ENCODE data around the gene MED13L. TPM values are rescaled to one million over a fixed set of nuclear protein-coding genes. Genes with fewer than 3 reads are reported as not detected.
"Not testable (repeated sequence)": the region's sequence is repeated elsewhere in the genome, so short reads cannot be mapped to it uniquely, and the experiment has no call there.

The MED13L gene
- total RNA-seq, 4 donors from 2014 or later, result 173 to 222 (median 192) TPM

DNA sequence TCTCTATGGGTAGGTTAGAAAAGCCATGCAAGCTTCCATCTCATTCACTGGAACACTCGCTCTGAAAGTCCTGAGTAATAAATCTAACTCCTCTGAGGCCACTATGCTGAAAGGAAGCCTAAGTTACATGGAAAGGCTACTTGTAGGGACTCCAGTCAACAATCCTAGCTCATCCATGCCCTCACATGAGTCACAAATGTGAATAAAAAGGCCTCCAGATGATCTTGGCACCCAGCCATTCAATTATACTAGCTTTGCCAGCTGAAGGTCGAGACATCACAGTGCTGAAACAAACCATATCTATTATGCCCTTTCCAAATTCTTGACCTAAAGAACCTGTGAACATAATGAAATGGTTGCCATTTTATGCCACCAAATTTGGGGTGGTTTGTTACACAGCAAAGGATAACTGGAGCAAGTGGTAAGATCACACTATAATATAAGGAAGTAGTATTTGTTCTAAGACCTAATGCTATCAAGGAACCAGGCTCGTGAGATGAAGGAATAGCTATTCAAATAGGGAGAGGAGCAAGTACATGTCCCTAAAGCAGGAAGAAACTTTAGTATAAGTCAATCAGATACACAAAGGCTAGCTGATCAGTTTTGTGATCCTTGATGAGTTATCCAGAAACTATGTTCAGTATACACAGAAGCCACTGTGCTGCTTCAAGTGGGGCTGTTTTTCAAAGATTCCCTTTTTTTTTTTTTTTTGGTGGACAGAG is 142.1 kb downstream of the MED13L start:
- no peak for ATAC-seq
- peaks cover 20 to 99% (median 41%) of the 10 kb centered on the region in 3 donors for H3K4me1 ChIP-seq
- H3K27ac ChIP-seq, result peak overlapping the region in 2 of 4 donors; percentile 0 to 28
- H3K9me3 ChIP-seq, result no peaks in the 10 kb centered on the region
- H3K27me3 ChIP-seq, result no peaks in the 10 kb centered on the region
- WGBS, 2 donors (ENCODE audit: low coverage in 1 of 2), result 54 to 59% methylated on average over 3 of the region's 3 CpGs
- TF ChIP-seq POLR2A (IDR thresholded peaks at IDR 0.05) (no peak), EP300 (IDR thresholded peaks at IDR 0.05) (no peak), POLR2AphosphoS5 (IDR thresholded peaks at IDR 0.05) (no peak)
- TF ChIP-seq, protein P1, sequence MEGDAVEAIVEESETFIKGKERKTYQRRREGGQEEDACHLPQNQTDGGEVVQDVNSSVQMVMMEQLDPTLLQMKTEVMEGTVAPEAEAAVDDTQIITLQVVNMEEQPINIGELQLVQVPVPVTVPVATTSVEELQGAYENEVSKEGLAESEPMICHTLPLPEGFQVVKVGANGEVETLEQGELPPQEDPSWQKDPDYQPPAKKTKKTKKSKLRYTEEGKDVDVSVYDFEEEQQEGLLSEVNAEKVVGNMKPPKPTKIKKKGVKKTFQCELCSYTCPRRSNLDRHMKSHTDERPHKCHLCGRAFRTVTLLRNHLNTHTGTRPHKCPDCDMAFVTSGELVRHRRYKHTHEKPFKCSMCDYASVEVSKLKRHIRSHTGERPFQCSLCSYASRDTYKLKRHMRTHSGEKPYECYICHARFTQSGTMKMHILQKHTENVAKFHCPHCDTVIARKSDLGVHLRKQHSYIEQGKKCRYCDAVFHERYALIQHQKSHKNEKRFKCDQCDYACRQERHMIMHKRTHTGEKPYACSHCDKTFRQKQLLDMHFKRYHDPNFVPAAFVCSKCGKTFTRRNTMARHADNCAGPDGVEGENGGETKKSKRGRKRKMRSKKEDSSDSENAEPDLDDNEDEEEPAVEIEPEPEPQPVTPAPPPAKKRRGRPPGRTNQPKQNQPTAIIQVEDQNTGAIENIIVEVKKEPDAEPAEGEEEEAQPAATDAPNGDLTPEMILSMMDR (IDR thresholded peaks at IDR 0.05), result no peak
- H3K36me3 ChIP-seq, result no peaks in the 10 kb centered on the region
- H3K4me3 ChIP-seq, result no peak overlapping the region

DNA sequence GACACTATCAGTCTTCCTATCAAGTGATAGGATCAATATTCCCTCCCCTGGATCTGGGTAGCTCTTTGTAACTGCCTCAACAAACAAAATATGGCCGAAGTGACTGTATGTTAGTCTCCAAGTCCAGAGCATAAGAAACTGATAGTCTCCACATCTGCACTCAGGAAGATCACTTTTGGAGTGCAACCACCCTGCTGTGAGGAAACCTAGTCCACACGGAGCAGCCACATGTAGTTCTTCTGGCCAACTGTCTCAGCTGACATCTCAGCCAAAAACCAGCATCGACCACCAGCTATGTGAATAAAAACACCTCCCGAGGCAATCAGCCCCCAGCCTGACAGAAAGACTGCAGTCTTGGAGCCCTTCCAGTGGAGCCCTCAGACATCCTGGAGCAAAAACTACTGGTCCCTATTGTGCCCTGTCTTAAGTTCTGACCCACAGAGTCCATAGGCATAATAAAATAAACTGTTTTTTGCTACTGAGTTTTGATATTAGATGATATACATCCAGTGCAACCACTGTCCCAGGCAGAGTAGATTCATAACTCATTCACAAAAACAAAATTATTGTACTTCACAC is 143.8 kb downstream of the MED13L start:
- TF ChIP-seq POLR2A (IDR thresholded peaks at IDR 0.05) (no peak), POLR2AphosphoS5 (IDR thresholded peaks at IDR 0.05) (no peak), EP300 (IDR thresholded peaks at IDR 0.05) (no peak)
- TF ChIP-seq, protein P1 (IDR thresholded peaks at IDR 0.05), result no peak
- H3K27ac ChIP-seq, result peak overlapping the region in 1 of 4 donors; percentile 8
- ATAC-seq, result no peak
- no peaks in the 10 kb centered on the region for H3K27me3 ChIP-seq
- H3K9me3 ChIP-seq, result no peaks in the 10 kb centered on the region
- peaks cover 29 to 99% (median 38%) of the 10 kb centered on the region in 3 donors for H3K4me1 ChIP-seq
- no peaks in the 10 kb centered on the region for H3K36me3 ChIP-seq
- 67% methylated on average over 1 of the region's 4 CpGs; no CpG with 5 or more reads in 1 of the 2 donors for WGBS, 2 donors (ENCODE audit: low coverage in 1 of 2)
- H3K4me3 ChIP-seq, result no peak overlapping the region

DNA sequence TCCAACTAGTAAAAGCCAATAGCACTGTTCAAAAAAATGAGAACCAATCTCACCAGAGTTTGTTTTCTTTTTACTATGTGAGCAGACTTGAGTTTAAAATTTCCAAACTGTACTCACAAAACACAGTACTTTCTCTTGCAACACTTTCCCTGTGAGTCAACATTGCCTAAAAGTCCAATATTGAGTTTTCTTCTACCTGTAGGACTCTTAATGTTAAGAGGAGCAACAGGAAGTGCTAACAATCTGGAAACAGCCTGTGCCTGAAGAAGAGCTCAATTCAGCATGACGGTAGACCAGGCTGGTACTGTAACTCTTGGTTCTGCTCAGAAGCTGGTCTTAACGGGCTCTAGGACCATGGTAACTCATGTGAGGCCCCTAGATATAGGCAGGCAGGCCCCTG is 144.3 kb downstream of the MED13L start:
- Histone ChIP-seq H3K36me3 (no peaks in the 10 kb centered on the region), H3K27me3 (no peaks in the 10 kb centered on the region), H3K4me1 (peaks cover 25 to 99% (median 38%) of the 10 kb centered on the region in 3 donors), H3K9me3 (no peaks in the 10 kb centered on the region), H3K27ac (no peak overlapping the region), H3K4me3 (no peak overlapping the region)
- TF ChIP-seq, protein P1 (IDR thresholded peaks at IDR 0.05), result no peak
- TF ChIP-seq POLR2AphosphoS5 (IDR thresholded peaks at IDR 0.05) (no peak), POLR2A (IDR thresholded peaks at IDR 0.05) (no peak), EP300 (IDR thresholded peaks at IDR 0.05) (no peak)
- ATAC-seq, result no peak
- 75 to 80% methylated on average over 2 of the region's 2 CpGs for WGBS, 2 donors (ENCODE audit: low coverage in 1 of 2)

DNA sequence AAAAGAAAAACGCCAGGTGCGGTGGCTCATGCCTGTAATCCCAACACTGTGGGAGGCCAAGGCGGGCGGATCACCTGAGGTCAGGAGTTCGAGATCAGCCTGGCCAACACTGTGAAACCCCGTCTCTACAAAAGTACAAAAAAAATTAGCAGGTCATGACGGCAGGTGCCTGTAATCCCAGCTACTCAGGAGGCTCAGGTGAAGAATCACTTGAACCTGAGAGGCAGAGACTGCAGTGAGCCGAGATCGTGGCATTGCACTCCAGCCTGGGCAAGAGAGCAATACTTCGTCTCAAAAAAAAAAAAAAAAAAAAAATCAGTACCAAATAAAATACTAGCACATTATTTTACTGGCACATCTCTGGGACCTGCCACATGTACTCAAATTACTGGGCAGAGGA is 145.5 kb downstream of the MED13L start:
- H3K36me3 ChIP-seq, H3K27me3 ChIP-seq, ATAC-seq, H3K9me3 ChIP-seq, H3K4me3 ChIP-seq, H3K27ac ChIP-seq: not testable (repeated sequence)
- 61 to 82% methylated on average over 3 to 6 of the region's 10 CpGs for WGBS, 2 donors (ENCODE audit: low coverage in 1 of 2)
- peaks cover 31 to 100% (median 38%) of the 10 kb centered on the region in 3 donors for H3K4me1 ChIP-seq

DNA sequence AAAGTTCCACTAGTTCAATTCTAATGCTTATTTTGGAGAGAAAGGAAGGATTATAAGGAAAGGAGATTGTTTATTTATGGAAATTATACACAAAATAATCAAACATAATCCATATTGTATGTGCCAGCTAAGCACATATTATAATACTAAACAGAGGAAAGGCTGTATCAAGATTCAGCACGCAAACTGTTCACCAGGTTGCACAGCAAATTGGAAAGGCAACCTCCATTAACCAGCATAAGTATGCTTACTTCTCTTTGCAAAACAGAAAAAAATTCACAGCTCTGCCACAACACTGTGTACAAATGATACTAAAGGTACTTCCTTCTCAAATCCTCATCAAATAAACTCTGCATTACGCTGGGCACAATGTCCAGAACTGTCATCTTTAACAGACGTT is 146.3 kb downstream of the MED13L start:
- WGBS, 2 donors (ENCODE audit: low coverage in 1 of 2), result 83 to 85% methylated on average over 3 of the region's 3 CpGs
- H3K4me1 ChIP-seq, result peaks cover 35 to 100% (median 38%) of the 10 kb centered on the region in 3 donors
- H3K9me3 ChIP-seq, result no peaks in the 10 kb centered on the region
- no peak overlapping the region for H3K4me3 ChIP-seq
- TF ChIP-seq EP300 (IDR thresholded peaks at IDR 0.05), result no peak
- TF ChIP-seq, protein P1 (IDR thresholded peaks at IDR 0.05), result no peak
- TF ChIP-seq POLR2AphosphoS5 (IDR thresholded peaks at IDR 0.05), result no peak
- TF ChIP-seq POLR2A (IDR thresholded peaks at IDR 0.05), result no peak
- H3K27ac ChIP-seq, result no peak overlapping the region
- no peaks in the 10 kb centered on the region for H3K27me3 ChIP-seq
- H3K36me3 ChIP-seq, result no peaks in the 10 kb centered on the region
- ATAC-seq, result no peak
